Retinal pigment epithelial cell (primary cell): Measurements from ENCODE around the gene PLXND1.

Experiments
- DNase-seq: peaks from one replicate; pipeline ENCODE4 v3.0.0-alpha.2; 2010; ENCODE audit warnings: low read depth
- H3K4me3 ChIP-seq: 2 replicates; pipeline ENCODE4 v1.5.1; 2011; ENCODE audit warnings: mild to moderate bottlenecking, low read length, control low read depth, moderate library complexity
- CTCF ChIP-seq: conservative IDR thresholded peaks from 2 replicates; pipeline ENCODE4 v1.5.1; 2011; ENCODE audit warnings: low read depth, low read length, control low read depth, inconsistent platforms

The PLXND1 gene

GRCh38 chr3:129530821-129531220 lies 75.7 kb downstream of the PLXND1 start:
- TF ChIP-seq CTCF: no peak
- no peak for DNase-seq
- H3K4me3 ChIP-seq: no peak overlapping the region

- H3K4me3 ChIP-seq: no peak overlapping the region
- no peak for TF ChIP-seq CTCF
- DNase-seq: no peak
Measured at GRCh38 chr3:129530251-129530791, 76.2 kb downstream of the PLXND1 start.

GRCh38 chr3:129529436-129530210 lies 76.9 kb downstream of the PLXND1 start:
- TF ChIP-seq CTCF: no peak

GRCh38 chr3:129528589-129529100 lies 77.8 kb downstream of the PLXND1 start, which contains the start of gene RHO:
Gene RHO (plus strand): TSS chr3:129528639. CDS start chr3:129528734, 95 bp downstream.
- no peak for DNase-seq
- no peak within 1 kb of the TSS for H3K4me3 ChIP-seq
- no peak for TF ChIP-seq CTCF

More at GRCh38 chr3:129529436-129530210, 76.9 kb downstream of the PLXND1 start:
- no peak overlapping the region for H3K4me3 ChIP-seq
- DNase-seq: no peak

- no peak overlapping the region for H3K4me3 ChIP-seq
- TF ChIP-seq CTCF: no peak
- DNase-seq: no peak
Measured at GRCh38 chr3:129527262-129527661, 79.2 kb downstream of the PLXND1 start.

GRCh38 chr3:129526121-129526900 lies 80.2 kb downstream of the PLXND1 start:
- no peak for DNase-seq
- no peak for TF ChIP-seq CTCF

More at GRCh38 chr3:129526121-129526900, 80.2 kb downstream of the PLXND1 start:
- H3K4me3 ChIP-seq: no peak overlapping the region
